Activated T-helper 9 cell treated with anti-CD3 and anti-CD28 coated beads, Interleukin-2, amount 50 U/mL, for 16 hours (primary cell): ENCODE data around the gene SMAP1.
"Not testable (repeated sequence)": the region's sequence is repeated elsewhere in the genome, so short reads cannot be mapped to it uniquely, and the experiment has no call there.

Source experiments
- DNase-seq: peaks from one replicate; pipeline ENCODE4 v3.0.0-alpha.2; 2020; ENCODE audit warnings: low read depth

SMAP1 gene

DNA sequence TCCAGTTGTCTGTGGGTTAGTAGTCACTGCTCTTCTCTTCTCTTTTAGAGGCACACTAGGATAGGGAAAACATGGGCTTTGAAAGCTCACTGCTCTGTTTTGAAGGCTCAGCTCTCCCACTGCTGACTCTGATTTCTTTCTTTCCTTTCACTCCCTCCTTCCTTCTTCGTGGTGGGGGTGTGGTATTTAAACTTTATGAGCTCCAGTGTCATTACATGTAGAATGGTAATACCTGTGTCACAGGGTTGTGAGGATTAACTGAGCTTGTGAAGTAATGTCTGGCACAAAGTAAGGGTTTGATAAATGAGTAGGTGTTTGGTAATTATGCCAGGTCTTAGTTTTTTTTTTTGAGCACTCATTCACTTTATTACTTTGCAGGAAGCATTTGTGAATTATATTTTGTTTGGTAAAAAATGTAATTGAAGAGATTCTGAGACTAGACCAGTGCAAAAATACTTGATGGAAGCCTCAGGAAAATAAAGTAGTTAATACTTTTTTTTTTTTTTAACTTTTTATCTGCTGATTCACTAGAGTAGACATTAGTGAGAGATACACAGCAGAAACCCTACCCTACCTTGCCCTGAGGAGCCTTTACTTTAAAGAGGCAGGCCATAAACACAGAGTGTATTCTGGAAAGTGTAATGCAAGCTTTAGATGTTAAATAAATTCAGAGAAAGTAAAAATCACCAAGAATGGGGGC, 17.3 kb downstream of the SMAP1 start:
- no peak for DNase-seq

DNA sequence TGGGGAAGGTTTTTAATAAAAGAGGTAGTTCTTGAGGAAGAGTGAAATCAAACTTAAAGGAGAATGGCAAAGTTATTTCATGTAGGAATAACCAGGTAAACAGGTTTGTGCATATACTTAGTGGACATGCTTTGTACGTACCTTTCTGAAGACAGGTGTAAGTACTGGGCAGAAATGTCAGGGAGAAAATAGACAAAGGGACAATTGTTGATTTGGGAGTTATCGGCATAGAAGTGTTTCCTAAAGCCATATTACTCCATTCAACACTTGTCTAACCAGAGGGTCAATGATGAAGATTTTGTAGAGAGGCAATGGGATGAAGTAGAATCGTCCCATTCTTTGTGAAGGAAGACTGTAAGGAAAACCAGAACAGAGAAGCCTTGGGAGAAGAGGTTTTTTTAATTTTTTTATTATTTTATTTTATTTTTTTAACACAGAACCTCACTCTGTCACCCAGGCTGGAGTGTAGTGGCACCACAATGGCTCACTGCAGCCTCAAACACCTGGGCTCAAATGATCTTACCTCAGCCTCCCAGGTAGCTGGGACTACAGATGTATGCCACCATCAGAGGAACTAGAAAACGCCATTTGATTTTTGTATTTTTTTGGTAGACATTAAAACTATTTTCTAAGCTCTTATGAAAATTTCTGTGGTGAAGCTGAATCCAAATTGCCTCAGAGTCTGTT, 18.0 kb downstream of the SMAP1 start:
- DNase-seq, result no peak

DNA sequence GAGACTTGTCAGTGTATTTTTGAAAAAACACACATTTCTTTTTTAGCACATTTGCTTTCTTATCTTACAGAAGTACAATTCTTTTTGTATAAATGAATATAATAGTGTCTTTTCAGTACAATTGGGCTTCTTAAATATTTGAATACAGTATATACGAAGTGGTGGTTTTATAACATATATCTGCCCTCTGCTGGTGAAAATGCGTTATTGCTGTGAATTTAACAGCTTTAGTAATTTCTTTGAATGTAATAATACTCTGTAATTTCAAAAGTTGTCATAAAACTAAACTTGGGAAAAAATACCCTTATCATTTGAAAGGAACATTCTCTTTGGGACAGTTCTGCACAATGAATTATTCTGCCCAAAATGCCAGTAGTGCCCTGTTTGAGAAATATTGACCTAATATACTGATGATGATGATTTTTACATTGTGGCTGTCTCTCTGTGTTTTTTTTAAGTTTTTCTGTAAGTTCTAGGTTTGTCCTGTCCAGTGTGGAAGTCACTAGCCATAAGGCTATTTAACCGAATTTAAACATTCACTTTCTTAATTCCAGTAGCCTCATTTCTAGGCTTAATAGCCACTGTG, 19.0 kb downstream of the SMAP1 start:
- no peak for DNase-seq

DNA sequence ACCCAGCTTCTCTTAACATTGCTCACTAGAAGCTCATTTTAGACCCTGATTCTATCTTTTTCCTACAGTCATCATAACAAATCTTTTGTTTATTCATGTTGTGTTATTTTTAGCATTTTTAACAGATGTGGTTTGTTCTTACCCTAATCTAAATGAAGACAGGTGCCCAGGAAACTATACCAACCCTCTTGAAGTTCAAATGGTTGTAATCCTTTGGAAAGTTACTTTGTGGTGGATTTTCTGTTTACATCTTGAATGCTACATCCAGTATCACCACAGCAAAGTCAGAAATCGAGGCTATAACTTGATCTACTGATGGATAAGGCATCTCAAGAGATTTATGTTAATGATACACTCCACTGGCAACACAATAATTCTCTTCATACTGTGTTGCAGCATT, 26.2 kb downstream of the SMAP1 start:
- no peak for DNase-seq

DNA sequence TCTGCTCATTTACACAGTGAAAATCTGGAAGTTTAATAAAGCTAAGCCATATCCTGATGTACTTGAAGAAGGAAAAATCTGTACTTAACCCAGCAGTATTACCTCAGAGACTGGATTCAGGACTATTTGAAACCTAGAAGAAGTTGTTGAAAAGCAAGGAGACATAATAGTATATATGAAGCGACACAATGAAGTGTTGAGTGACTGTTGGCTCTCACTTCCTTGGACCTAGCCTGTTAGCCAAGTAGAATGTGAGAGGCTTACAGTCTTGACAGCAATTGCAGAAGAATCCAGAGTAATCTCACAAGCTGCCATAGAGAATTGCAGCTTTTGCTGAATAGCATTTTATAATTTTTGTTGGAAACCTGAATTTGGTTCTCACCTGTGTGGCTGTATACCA, 26.7 kb downstream of the SMAP1 start:
- no peak for DNase-seq

DNA sequence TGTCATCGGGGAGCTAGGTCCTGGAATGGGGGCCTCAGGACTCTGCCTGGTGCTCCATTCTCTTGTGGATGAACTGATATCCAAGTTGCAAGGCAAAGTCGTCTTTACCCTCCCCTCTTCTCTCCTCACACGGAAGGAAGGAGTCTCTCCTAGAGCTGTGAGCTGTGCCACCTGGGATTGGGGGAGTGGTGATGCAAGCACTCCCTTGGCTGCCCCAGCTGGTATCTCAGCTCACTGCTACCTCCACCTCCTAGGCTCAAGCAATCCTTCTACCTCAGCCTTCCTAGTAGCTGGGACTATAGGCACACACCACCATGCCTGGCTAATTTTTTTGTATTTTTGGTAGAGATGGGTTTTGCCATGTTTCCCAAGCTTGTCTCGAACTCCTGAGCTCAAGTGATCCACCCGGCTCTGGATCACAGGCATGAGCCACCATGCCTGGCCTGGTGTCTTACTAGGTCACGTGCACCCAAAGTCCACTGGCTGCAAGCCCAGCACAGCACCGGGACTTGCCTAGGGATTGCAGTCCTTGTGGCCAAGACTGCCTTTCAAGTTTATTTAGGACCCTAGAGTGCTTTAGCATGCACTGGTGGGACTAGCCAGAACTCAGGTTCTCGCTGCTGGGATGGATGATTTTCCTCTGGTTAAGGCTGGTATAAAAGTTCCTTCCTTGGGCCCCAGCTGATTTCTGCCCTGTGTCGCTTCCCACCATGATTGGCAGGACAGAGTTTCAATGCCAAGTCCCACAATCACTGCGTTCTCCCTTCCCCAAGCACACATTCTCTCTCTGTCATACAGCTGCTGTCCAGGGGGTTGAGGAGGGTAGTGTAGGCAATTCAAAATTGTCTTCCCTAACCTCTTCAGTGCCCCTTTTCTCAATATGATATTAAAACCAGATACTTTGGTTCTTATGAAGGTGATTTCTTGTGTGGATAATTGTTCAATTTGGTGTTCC, 33.5 kb downstream of the SMAP1 start:
- no peak for DNase-seq

DNA sequence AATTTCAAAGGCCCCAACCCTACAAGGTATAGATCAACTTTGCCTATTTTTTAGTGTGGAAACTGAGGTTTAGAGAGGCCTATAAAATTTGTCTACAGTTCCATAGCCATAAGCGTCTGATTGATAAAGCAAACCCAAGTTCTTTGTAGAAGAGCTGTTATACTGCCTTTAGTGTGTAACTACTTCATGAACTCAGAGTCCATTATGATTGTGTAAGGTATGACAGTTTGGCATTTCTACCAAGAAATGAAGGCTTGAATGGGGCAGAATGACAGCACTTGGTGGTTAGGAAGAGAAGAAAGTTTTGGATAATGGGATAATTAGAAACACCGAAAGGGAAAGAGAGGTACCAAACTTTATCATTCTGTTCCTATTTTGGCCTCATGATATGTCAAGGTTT, 38.1 kb downstream of the SMAP1 start:
- no peak for DNase-seq

DNA sequence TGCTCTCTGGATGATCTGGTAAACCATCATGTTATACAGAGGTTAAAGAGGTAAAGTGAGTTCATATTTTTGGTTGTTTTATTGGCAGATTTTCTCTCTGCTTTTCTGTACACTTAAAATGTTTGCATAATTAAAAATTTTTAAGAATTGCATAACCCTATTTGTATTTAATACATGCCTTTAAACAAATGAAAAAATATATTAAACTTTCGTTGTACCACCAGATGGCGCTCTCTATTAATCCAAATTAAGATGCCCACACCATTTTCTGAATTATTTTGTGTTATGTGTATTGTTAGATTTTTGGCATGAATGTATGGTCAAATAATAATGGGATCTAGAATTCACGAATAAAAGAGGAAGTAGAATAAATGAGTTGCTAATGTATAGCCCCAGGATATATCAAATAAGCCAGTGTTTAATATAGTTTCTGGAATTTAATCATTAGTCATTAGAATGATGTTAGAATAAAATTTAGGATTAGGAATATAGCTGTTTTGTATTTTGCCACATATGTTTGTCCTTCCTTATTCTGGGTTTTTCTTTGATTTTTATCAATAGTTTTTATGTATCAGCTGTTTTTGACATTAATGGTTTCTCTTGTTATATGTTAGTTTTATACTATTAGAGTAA, 38.9 kb downstream of the SMAP1 start:
- no peak for DNase-seq

DNA sequence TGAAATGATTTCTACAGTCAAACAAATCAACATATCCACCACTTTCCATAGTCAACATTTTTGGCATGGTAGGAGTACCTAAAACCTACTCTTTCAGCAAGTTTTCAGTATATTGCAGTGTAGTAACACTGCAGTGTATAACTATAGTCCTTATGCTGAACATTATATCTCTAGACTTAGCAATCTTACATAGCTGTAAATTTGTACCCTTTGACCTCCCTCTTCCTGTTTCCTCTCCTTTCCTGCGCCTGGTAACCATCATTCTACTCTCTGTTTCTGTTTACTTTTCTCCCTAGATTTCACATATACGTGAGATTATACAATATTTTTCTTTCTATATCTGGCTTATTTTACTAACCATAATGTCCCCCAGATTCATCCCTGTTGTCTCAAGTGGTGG, 40.2 kb downstream of the SMAP1 start:
- no peak for DNase-seq

DNA sequence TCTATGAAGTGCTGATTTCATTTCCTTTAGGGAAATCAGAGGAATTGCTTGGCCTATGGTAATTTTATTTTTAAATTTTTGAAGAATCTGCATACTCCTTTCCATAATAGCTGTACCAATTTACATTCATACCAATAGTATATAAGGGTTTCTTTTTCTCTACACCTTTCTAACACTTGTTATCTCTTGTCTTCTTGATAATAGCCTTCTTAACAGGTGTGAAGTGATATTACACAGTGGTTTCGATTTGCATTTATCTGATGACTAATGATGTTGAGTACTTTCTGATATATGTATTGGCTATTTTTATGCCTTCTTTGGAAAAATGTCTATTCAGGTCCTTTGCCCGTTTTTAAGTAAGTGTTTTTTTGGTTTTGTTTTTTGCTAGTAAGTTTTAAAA, 40.8 kb downstream of the SMAP1 start:
- no peak for DNase-seq

DNA sequence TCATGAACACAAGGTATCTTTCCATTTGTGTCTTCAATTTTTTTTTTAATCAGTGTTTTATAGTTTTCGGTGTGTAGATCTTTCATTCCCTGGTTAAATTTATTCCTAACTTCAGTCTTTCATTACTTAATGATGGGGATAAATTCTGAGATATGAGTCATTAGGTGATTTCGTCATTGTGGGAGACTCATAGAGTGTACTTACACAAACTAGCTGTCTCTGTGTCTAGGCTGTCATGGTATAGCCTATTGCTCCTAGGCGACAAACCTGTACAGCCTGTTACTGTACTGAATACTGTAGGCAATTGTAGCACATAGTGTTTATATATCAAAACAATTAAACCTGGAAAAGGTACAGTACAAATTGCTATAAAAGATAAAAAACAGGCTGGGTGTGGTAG, 42.1 kb downstream of the SMAP1 start:
- no peak for DNase-seq

DNA sequence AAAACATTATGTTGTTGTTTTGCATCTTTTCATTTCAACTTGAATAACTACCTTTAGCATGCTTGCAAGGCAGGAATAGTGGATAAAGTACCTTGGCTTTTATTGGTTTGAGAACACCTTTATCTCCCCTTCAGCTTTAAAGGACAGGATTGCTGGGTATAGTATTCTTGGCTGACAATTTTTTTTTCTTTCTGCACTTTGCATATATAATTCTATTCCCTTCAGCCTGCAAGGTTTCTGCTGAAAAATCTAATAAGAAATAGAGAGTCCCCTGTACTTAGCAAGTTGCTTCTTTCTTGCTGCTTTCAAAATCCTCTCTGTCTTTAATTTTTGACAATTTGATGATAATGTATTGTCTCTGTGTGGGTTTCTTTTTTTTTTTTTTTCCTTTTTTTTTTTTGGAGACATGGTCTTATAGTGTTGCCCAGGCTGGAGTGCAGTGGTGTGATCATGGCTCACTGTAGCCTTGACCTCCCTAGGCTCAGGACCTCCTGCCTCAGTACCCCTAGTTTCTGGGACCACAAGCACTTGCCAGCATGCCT, 47.1 kb downstream of the SMAP1 start:
- no peak for DNase-seq

DNA sequence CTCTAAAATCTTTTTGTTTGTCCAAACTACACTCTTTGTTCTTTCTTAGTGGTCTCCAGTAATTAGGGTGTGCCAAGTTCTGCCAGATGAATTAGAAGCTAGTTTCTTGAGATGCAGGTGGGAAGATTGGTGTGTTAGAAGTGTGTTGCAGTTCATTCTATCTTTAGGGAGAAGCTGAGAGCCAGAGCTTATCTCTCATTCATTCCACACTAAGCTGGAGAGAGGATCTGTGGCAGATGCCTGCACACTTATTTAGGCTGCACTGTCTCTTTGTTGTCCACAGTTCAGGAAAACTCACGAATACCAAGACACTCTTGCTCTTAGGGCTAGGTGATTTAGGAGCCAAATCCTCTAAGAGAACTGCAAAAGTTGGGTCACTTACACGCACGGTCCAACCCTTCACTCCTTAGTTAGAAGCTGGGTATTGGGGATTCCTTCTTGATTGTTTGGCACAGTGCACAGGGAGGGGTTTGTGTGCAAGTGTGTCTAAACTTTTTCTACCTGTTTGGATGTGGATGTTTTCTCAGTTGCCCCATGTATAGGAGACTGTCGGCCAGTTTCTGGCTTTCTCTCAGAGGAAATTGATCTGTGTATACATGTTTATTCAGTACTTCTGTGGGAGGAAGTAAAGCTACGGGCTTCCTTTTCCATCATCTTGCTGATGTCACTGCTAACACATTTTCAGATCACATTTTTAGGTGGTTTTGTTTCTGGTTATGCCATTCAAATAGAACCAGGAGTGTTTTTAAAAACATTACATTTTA, 49.5 kb downstream of the SMAP1 start:
- no peak for DNase-seq

DNA sequence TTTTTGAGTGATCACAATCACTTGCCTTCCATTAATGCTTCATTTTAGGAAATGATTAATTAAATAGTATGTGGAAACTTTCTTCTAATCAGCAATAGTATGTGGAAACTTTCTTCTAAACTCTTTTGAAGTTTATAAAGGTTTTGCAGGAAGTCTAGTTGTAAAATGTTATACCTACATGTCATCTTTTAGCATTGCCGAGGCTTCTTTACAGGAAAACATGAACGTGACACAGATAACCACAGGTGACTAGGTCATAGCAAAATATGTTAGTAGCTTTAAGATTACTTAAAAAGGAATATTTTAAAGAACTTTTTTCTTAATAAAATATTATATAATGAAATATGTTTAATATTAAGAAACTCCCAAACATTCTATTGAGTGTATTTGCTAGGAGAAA, 56.8 kb downstream of the SMAP1 start:
- no peak for DNase-seq

DNA sequence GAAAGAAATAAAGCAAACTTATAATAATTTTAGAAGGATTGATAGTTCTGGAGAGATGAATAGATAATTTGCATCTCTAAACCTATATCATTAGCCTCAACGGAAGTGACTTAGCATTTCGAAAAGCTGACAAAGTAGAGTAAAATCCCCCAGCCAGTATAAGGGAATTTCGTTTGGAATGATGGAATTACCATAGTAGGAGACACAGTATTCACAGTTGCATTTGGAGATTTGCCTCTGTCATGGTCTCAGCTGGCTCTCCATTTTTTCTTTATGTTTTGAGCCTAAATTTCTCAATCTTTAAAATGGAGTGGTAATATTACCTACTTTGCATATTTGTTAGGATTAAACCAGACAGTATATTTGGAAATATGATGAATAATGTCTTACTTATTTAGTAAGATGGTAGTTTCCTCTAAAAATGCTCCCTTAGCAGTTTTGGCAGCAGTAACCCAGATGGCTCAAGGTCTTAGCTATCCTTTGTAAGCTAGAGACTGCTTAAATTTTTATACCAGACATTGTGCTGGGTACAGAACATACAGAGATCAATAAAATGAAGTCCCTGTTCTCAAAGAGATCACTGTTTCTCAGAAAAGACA, 58.2 kb downstream of the SMAP1 start:
- DNase-seq, result no peak

DNA sequence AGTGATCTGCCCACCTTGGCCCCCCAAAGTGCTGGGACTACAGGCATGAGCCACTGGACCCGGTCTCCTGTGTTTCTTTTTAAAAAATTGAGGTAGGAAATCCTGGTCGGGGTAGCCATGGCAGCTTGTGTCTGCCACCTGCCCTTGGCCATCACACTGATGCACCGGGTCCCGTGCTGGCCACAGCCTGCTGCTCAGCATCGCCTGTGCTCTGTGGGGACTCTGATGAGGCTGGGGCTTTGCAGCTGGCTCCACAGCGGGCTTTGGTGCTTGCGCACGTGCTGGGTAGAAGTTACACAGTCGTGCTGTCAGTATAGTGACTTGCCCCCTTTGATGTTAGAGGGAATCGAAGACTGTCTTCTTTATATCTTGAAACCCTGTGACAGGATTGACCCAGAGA, 66.7 kb downstream of the SMAP1 start:
- no peak for DNase-seq

DNA sequence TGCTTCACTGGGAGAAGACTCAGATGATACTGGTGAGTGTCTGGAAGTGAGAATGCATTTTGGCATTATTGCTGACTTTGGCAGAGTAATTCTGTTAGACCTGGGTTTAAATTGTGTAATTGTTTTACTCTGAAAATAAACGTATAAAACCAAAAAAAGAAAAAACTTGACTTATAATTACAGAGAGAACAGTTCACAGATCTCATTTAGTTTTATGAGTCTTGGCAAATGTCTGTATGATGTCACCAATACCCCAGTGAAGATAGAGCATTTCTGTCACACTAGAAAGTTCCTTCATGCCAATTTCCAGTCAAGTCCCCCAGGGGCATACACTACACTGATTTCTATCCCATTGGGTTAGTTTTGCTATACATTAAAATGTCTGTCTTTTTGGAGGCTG, 67.3 kb downstream of the SMAP1 start:
- DNase-seq, result no peak

DNA sequence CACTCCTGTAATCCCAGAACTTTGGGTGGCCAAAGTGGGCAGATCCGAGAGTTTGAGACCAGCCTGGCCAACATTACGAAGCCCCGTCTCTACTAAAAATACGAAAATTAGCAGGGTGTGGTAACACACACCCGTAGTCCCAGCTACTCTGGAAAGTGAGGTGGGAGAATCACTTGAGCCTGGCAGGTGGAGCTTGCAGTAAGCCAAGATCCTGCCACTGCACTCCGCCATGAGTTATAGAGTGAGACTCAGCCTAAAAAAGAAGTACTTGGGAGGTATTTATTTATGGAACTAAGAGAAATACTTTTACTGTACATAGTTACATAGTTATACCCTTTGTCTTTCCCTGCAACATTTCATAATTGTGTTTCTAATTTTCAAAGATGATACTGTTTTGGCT, 67.8 kb downstream of the SMAP1 start:
- no peak for DNase-seq

DNA sequence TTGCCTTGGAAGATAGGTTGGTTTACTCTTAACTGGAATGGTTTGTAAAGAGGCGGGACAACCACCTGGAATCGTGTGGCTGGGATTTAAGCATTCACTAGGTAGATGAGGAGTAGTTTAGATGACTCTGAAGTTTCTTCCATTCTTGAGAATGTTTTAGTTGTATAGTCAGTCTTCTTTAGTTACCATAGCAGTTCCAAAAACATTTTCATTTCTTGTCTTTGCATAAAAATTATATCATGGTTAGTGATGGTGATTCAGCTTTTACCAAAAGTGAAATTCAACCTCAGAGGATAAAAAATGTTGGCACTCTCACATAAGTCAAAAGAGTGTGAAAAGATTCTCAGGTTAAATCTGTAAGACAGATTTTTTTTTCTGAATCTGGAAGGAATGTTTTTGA, 70.3 kb downstream of the SMAP1 start:
- DNase-seq, result no peak

DNA sequence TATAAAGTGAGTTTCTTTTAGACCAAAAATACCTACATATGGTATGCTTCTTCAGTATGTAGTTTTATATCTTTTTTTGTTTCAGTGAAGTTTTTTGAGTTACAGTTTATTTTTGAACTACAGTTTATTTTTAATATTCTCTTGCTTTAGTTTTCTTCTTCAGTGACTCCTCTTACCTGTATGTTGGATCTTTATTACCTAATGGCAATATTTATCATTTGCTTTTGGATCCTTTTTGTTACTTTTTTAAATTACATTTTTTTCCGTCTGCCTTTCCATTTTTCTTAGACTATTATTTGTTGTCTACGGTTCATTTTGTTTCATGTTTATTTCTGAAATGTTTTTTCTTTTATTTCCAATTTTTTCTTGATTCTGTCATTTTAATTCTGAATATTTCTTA, 71.9 kb downstream of the SMAP1 start:
- DNase-seq, result no peak

DNA sequence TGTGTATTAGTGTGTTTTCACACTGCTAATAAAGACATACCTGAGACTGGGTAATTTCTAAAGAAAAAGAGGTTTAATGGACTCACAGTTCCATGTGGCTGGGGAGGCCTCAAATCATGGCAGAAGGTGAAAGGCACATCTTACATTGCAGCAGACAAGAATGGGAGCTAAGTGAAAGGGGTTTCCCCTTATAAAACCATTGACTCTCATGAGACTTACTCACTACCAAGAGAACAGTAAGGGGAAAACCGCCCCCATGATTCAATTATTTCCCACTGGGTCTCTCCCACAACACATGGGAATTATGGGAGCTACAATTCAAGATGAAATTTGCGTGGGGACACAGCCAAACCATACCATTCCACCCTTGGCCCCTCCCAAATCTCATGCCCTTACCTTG, 73.1 kb downstream of the SMAP1 start:
- not testable (repeated sequence) for DNase-seq
